GM21723 (cell line): Measurements from ENCODE around the gene MTX1.
A peak's percentile ranks its signal among the peaks of the same experiment; 100 is the strongest.
"Not testable (repeated sequence)": the region's sequence is repeated elsewhere in the genome, so short reads cannot be mapped to it uniquely, and the experiment has no call there.

Experiments
- ATAC-seq: cut with Tn5 transposase; IDR thresholded peaks from one replicate; pipeline ENCODE4 v1.9.1; 2021; ENCODE audit warnings: mild to moderate bottlenecking, moderate library complexity; ENCODE audit not compliant: unreplicated experiment

The MTX1 gene

GRCh38 chr1:155188268-155188667 is 20.2 kb upstream of the MTX1 start:
- no peak for ATAC-seq

GRCh38 chr1:155189926-155190325 is 18.6 kb upstream of the MTX1 start:
- not testable (repeated sequence) for ATAC-seq

- ATAC-seq, result no peak
Observed at GRCh38 chr1:155191904-155192303, 16.6 kb upstream of the MTX1 start.

GRCh38 chr1:155192346-155193274 is 15.9 kb upstream of the MTX1 start:
- peak; percentile 8 for ATAC-seq

- ATAC-seq, result peak; percentile 70
Observed at GRCh38 chr1:155193275-155193990, 15.1 kb upstream of the MTX1 start.

- not testable (repeated sequence) for ATAC-seq
Observed at GRCh38 chr1:155193991-155194240, 14.6 kb upstream of the MTX1 start.

- ATAC-seq, result no peak
Observed at GRCh38 chr1:155195201-155196102, 13.0 kb upstream of the MTX1 start.

- no peak for ATAC-seq
Observed at GRCh38 chr1:155196103-155196892, 12.2 kb upstream of the MTX1 start.

GRCh38 chr1:155196893-155197638 is 11.4 kb upstream of the MTX1 start:
- no peak for ATAC-seq

- ATAC-seq, result no peak
Observed at GRCh38 chr1:155197901-155198546, 10.5 kb upstream of the MTX1 start.

GRCh38 chr1:155198547-155198906 is 10.0 kb upstream of the MTX1 start:
- no peak for ATAC-seq

- ATAC-seq, result no peak
Observed at GRCh38 chr1:155199792-155200191, 8.7 kb upstream of the MTX1 start.

- ATAC-seq, result no peak
Observed at GRCh38 chr1:155200920-155201319, 7.6 kb upstream of the MTX1 start.

GRCh38 chr1:155202198-155202597 is 6.3 kb upstream of the MTX1 start:
- ATAC-seq, result no peak

GRCh38 chr1:155202731-155203515 is 5.6 kb upstream of the MTX1 start:
- no peak for ATAC-seq

- ATAC-seq, result no peak
Observed at GRCh38 chr1:155205035-155205434, 3.5 kb upstream of the MTX1 start.

- no peak for ATAC-seq
Observed at GRCh38 chr1:155205969-155206593, 2.4 kb upstream of the MTX1 start.
